Astrocyte (in vitro differentiated cells and primary cell): ENCODE measurements around the gene PRDM2.

Experiments
- EZH2 ChIP-seq: IDR thresholded peaks from 2 replicates; pipeline ENCODE4 v1.6.1; 2012; ENCODE audit warnings: mild to moderate bottlenecking, low read length, inconsistent platforms; ENCODE audit not compliant: insufficient read depth
- TF ChIP-seq, protein P1 (sequence below): IDR thresholded peaks from 2 replicates; pipeline ENCODE4 v1.5.1; 2011; ENCODE audit warnings: low read depth, mild to moderate bottlenecking, inconsistent platforms, low read length, moderate library complexity; ENCODE audit not compliant: insufficient read depth

DNA sequence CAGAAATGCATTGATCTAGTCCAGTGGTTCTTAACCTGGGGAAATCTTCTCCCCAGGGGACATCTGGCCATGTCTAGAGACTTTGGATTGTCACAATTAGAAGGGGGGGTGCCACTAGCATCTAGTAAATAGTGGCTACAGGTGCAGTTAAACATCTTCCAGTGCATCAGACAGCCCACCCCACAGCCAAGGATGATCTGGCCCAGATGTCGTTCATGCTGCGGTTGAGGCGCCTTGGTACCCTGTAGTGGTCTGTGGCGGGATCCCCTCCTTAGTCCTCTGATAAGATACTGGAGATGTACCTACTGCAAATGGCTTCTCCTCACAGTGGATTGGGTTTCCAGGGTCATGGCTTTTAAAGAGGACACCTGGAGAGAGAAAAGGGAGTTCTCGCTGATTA is 69.8 kb downstream of the PRDM2 start:
- TF ChIP-seq, protein P1, sequence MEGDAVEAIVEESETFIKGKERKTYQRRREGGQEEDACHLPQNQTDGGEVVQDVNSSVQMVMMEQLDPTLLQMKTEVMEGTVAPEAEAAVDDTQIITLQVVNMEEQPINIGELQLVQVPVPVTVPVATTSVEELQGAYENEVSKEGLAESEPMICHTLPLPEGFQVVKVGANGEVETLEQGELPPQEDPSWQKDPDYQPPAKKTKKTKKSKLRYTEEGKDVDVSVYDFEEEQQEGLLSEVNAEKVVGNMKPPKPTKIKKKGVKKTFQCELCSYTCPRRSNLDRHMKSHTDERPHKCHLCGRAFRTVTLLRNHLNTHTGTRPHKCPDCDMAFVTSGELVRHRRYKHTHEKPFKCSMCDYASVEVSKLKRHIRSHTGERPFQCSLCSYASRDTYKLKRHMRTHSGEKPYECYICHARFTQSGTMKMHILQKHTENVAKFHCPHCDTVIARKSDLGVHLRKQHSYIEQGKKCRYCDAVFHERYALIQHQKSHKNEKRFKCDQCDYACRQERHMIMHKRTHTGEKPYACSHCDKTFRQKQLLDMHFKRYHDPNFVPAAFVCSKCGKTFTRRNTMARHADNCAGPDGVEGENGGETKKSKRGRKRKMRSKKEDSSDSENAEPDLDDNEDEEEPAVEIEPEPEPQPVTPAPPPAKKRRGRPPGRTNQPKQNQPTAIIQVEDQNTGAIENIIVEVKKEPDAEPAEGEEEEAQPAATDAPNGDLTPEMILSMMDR = no peak
- TF ChIP-seq EZH2 = no peak
